ENCODE measurements around the gene CCDC12.

Gene CCDC12

GRCh38 chr3:46953234-46954010, 23.1 kb downstream of the CCDC12 start:
- no peak for DNase-seq

- DNase-seq: no peak
These were observed 23.7 kb downstream of the CCDC12 start for GRCh38 chr3:46952813-46953212.

GRCh38 chr3:46950650-46951241, 25.8 kb downstream of the CCDC12 start:
- no peak for DNase-seq

- no peak for DNase-seq
These were observed 26.4 kb downstream of the CCDC12 start for GRCh38 chr3:46950177-46950576.

- no peak for DNase-seq
These were observed 27.5 kb downstream of the CCDC12 start for GRCh38 chr3:46948830-46949671.

GRCh38 chr3:46947981-46948791, 28.4 kb downstream of the CCDC12 start:
- no peak for DNase-seq

- no peak for DNase-seq
These were observed 29.0 kb downstream of the CCDC12 start for GRCh38 chr3:46947546-46947901.

- DNase-seq: no peak
These were observed 29.5 kb downstream of the CCDC12 start for GRCh38 chr3:46946856-46947545.

GRCh38 chr3:46946416-46946815, 30.1 kb downstream of the CCDC12 start:
- DNase-seq: no peak

- DNase-seq: no peak
These were observed 32.4 kb downstream of the CCDC12 start for GRCh38 chr3:46944191-46944590.

- DNase-seq: no peak
These were observed 33.0 kb downstream of the CCDC12 start for GRCh38 chr3:46943237-46944187.

GRCh38 chr3:46942481-46943236, 33.9 kb downstream of the CCDC12 start:
- no peak for DNase-seq

GRCh38 chr3:46942076-46942475, 34.5 kb downstream of the CCDC12 start:
- DNase-seq: no peak

GRCh38 chr3:46939578-46940445, 36.7 kb downstream of the CCDC12 start:
- no peak for DNase-seq

- no peak for DNase-seq
These were observed 38.4 kb downstream of the CCDC12 start for GRCh38 chr3:46938118-46938517.

- DNase-seq: no peak
These were observed 39.8 kb downstream of the CCDC12 start for GRCh38 chr3:46936733-46937250.

- DNase-seq: no peak
These were observed 40.5 kb downstream of the CCDC12 start for GRCh38 chr3:46935989-46936558.

- DNase-seq: no peak
These were observed 41.2 kb downstream of the CCDC12 start for GRCh38 chr3:46935168-46935858.

Measured in NCI-H1105 treated with DMSO at 0.1 percent for 48 hours (cell line).